ENCODE results near the gene ATP1B3.

GRCh38 chr3:141860766-141861513, 15.5 kb upstream of the ATP1B3 start:
- TF ChIP-seq CTCF (conservative IDR thresholded peaks at IDR 0.05 in 1 of 2, IDR thresholded peaks at IDR 0.05 in 1 of 2; ENCODE audit: extremely low read depth in 1 of 2, insufficient read depth in 1 of 2, low read depth in 1 of 2, low read length in 2 of 2), result no peak
- TF ChIP-seq EZH2 (IDR thresholded peaks at IDR 0.05; ENCODE audit: borderline replicate concordance, low read length), result no peak
